ENCODE results near the gene APLF.

- TF ChIP-seq CTCF (IDR thresholded peaks at IDR 0.05) (no peak), CHD2 (IDR thresholded peaks at IDR 0.05; ENCODE audit: low read length, partially characterized antibody) (no peak), JUN (IDR thresholded peaks at IDR 0.05) (no peak), BCL3 (IDR thresholded peaks at IDR 0.05) (no peak), POLR2A (IDR thresholded peaks at IDR 0.05; ENCODE audit: low read length) (no peak), MYC (IDR thresholded peaks at IDR 0.05; ENCODE audit: borderline replicate concordance, low read length) (no peak), SMC3 (IDR thresholded peaks at IDR 0.05) (no peak), ESRRA (IDR thresholded peaks at IDR 0.05; ENCODE audit: borderline replicate concordance, low read length) (no peak), CHD4 (IDR thresholded peaks at IDR 0.05; ENCODE audit: borderline replicate concordance) (no peak), SREBF2 (IDR thresholded peaks at IDR 0.05) (no peak)
- TF ChIP-seq, protein P1, sequence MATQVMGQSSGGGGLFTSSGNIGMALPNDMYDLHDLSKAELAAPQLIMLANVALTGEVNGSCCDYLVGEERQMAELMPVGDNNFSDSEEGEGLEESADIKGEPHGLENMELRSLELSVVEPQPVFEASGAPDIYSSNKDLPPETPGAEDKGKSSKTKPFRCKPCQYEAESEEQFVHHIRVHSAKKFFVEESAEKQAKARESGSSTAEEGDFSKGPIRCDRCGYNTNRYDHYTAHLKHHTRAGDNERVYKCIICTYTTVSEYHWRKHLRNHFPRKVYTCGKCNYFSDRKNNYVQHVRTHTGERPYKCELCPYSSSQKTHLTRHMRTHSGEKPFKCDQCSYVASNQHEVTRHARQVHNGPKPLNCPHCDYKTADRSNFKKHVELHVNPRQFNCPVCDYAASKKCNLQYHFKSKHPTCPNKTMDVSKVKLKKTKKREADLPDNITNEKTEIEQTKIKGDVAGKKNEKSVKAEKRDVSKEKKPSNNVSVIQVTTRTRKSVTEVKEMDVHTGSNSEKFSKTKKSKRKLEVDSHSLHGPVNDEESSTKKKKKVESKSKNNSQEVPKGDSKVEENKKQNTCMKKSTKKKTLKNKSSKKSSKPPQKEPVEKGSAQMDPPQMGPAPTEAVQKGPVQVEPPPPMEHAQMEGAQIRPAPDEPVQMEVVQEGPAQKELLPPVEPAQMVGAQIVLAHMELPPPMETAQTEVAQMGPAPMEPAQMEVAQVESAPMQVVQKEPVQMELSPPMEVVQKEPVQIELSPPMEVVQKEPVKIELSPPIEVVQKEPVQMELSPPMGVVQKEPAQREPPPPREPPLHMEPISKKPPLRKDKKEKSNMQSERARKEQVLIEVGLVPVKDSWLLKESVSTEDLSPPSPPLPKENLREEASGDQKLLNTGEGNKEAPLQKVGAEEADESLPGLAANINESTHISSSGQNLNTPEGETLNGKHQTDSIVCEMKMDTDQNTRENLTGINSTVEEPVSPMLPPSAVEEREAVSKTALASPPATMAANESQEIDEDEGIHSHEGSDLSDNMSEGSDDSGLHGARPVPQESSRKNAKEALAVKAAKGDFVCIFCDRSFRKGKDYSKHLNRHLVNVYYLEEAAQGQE (IDR thresholded peaks at IDR 0.05) = no peak
- TF ChIP-seq, protein P2, sequence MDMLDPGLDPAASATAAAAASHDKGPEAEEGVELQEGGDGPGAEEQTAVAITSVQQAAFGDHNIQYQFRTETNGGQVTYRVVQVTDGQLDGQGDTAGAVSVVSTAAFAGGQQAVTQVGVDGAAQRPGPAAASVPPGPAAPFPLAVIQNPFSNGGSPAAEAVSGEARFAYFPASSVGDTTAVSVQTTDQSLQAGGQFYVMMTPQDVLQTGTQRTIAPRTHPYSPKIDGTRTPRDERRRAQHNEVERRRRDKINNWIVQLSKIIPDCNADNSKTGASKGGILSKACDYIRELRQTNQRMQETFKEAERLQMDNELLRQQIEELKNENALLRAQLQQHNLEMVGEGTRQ (IDR thresholded peaks at IDR 0.05) = no peak
- TF ChIP-seq, protein P3, sequence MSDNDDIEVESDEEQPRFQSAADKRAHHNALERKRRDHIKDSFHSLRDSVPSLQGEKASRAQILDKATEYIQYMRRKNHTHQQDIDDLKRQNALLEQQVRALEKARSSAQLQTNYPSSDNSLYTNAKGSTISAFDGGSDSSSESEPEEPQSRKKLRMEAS (IDR thresholded peaks at IDR 0.05) = no peak
Measured at GRCh38 chr2:68604077-68604476, 136.7 kb downstream of the APLF start.

Data from A549 (cell line).